ENCODE data around the gene DLG2.

DNA sequence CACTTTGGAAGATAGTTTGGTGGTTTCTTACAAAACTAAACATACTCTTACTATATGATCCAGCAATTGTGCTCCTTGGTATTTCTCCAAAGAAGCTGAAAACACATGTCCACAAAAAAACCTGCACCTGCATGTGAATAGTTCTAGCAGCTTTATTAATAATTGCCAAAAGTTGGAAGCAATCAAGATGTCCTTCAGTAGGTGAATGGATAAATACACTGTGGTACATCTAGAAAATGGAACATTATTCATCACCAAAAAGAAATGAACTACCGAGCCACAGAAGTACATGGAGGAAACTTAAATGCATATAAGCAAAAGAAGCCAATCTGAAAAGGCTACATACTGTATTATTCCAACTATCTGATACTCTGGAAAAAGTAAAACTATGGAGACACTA, 1771.9 kb downstream of the DLG2 start:
- TF ChIP-seq, protein P1, sequence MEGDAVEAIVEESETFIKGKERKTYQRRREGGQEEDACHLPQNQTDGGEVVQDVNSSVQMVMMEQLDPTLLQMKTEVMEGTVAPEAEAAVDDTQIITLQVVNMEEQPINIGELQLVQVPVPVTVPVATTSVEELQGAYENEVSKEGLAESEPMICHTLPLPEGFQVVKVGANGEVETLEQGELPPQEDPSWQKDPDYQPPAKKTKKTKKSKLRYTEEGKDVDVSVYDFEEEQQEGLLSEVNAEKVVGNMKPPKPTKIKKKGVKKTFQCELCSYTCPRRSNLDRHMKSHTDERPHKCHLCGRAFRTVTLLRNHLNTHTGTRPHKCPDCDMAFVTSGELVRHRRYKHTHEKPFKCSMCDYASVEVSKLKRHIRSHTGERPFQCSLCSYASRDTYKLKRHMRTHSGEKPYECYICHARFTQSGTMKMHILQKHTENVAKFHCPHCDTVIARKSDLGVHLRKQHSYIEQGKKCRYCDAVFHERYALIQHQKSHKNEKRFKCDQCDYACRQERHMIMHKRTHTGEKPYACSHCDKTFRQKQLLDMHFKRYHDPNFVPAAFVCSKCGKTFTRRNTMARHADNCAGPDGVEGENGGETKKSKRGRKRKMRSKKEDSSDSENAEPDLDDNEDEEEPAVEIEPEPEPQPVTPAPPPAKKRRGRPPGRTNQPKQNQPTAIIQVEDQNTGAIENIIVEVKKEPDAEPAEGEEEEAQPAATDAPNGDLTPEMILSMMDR (IDR thresholded peaks at IDR 0.05), result no peak
- TF ChIP-seq POLR2A (IDR thresholded peaks at IDR 0.05), result no peak
